Activated CD8-positive, alpha-beta memory T cell treated with anti-CD3 and anti-CD28 coated beads, Interleukin-2, amount 50 U/mL, for 4 hours (primary cell): Measurements from ENCODE around the gene IFT74.

ENCODE experiments used
- DNase-seq: peaks from one replicate; pipeline ENCODE4 v3.0.0-alpha.2; 2020

IFT74 gene

GRCh38 chr9:26975728-26976707, 19.8 kb downstream of the IFT74 start:
- DNase-seq = no peak

DNA sequence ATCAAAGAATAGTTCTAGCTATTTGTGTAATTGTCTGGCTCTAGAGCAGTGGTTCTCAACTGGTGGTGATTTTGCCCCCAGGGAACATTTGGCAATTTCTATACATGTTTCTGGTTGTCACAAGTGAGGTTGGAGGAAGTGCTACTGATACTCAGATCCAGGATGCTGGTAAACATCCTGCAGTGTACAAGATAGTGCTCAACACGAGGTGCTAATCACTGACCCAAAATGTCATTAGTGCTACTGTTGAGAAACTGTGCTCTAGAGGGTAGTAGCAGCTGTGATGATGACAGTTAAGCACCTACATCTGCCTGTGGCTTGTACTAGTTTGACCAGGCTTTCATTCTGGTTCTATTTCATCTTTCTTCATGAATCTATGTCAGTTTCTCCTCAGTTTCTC, 27.1 kb downstream of the IFT74 start:
- no peak for DNase-seq

GRCh38 chr9:26995810-26996209, 39.6 kb downstream of the IFT74 start:
- no peak for DNase-seq

DNA sequence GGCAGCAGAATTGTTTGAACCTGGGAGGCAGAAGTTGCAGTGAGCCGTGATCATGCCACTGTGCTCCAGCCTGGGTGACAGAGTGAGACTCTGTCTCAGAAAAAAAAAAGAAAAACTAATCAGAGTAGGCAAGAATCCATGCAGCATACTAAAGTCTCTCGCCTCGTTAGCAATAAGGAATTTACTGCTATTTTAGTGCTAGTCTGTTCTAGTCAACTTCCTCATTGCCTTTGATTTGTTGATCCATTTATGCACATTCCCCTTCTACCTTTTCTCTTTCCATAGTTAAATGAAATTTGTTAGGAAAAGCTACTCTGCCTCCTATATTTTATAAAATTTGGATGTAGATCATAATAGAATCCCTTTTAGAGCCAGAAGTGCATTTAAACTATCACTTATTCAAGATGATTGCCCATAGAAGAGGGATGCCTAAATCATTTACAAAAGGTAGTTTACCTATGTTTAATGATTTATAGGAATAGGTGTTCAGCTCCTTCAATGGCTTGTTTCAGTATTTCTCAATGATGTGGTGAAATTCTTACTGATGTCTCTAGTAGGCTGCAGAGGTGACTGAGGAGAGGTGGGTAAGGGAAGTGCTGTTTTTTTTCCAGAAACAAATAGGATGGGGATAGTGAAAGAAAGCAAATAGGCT, 47.3 kb downstream of the IFT74 start:
- no peak for DNase-seq

GRCh38 chr9:27005491-27005890, 49.3 kb downstream of the IFT74 start, which contains the start of gene LRRC19:
LRRC19 (minus strand) TSS chr9:27005672; CDS start chr9:26999694, 5,978 bp downstream.
- DNase-seq = no peak

DNA sequence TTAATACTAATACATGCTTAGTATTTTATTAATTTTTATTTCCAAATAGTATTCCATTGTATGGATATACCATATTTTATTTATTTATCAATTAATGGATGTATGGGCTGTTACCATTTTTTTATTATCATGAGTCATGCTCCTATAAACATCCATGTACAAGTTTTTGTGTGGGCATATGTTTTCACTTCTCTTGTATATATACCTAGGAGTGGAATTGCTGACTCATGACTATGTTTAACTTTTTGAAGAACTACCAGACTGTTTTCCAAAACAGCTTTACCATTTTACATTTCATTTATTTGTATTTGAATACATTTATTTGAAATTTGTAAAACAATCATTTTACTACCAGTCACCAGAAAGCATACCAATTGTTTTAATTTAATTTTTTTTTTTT, 63.4 kb downstream of the IFT74 start:
- DNase-seq = no peak

- no peak for DNase-seq
These were observed 66.7 kb downstream of the IFT74 start for GRCh38 chr9:27022920-27023319.

DNA sequence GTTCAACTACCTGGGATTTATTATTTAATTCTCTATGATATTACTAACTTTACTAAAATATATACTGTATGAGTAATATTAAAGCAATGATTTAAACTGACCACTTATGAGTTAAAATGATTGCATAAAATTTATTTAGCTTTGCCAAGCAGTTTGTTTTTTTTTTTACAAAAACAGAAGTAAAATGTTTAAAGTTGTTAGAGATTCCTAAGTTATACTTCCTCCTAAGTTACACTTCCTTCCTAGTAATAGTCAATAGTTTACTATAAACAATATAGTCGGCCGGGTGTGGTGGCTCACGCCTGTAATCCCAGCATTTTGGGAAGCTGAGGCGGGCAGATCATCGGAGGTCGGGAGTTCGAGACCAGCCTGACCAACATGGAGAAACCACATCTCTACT, 73.0 kb downstream of the IFT74 start:
- DNase-seq = no peak

DNA sequence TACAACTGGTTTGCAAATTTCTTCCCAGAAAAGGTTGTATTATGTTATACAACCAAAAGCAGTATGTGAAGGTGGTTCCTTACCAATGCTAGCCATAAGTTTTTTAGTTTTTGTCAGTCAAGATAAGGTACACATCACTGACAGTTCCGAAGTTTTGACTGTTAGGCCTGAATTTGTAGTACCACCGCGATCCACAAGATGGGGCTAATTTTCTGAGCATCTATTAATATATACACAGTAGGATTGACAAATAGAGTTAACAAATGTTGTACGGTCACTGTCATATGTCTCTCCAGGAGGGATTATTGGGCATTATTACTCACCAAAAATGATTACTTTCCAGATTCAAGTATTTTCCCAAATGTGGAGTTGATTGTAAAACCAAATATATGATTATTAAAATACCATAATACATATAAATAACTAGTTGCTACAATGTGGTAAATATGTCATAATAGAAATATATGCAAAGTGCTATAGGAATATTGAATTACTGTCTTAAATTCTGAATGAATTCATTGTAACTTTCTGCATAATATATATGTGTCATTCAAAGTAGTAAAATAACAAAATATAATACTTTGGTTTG, 77.7 kb downstream of the IFT74 start:
- peak; percentile 44 for DNase-seq

GRCh38 chr9:27037499-27037898, 81.3 kb downstream of the IFT74 start:
- DNase-seq = no peak

DNA sequence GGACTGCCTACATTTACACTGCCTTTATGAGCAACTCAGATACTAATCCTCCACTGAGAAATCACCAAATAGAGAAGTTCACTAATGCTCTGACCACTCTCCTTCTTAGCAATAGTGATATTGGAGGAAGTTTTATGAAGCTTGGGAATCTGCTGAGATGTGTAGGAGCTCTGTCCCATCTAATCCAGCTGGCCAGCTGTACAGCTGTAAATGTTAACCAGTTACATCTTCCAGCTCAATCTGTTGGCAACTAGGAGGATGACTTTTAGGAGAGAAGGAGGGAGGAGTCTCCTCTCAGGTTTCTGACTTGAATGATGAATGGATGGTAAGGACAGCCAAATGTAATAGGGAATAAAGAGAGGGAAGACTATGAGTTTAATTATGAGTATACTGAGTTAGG, 85.5 kb downstream of the IFT74 start:
- DNase-seq = no peak

DNA sequence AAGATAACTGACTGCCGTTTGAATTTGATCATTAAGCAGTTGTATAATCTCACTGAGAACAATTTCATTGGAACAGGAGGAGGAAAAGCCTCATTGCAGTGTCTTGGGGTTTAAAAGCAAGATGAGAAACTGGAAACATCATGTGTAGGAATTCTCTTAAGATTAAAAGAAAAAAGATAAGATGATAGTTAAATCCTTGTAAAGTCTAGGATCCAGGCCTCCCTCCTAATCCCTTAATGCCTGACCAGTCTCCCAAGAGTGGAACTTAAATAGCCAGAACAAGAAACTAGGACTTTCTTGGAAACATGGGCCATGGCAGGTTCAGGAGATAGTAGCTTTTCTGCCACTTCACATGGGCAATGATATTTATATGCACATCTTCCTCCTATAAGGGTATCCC, 86.3 kb downstream of the IFT74 start:
- no peak for DNase-seq

GRCh38 chr9:27043176-27043575, 87.0 kb downstream of the IFT74 start:
- no peak for DNase-seq

DNA sequence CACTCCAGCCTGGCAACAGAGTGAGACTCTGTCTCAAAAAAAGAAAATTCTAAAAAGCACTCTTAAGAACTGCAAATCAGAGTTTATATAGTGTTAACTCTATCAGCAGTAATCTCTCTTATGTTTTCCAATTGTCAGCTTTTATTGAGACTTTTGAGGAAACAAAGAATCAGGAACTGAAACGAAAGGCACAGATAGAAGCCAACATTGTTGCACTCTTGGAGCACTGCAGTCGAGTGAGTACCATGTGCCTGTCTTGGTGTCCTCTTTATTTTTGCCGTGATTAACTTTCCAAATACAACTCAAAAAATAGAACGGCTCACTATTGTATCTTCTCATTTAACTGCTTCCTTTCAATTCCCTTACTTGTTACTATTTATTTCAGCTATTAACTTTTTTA, 90.9 kb downstream of the IFT74 start:
- DNase-seq = no peak

DNA sequence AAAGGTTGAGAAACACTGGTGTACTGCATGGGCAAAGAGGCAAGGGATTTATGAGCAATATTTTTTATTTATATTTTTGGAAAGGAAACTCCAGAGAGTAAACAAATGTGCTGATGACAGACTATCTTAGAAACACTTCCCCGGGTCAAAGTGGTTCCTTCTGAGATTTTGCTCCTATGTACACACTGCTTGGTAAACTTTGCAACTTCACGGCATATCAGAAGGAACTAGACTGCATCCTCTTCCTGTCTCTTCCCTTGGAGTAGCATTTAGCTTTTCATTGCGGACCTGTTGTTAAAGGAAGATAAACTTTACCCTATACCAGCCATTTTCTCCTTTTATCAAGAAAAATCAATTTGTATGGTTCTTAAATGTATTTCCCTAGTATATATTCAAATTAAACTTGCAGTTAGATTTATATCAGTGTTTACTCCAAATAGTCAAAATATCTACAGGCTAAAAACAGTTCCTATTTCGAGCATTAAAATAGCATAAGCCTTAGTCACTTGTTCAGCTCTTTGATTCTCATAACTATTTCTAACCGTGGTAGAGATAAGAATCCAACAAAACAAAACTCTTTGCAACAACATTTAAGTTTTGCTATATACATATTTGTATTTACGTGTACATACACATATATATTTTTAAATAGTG, 97.3 kb downstream of the IFT74 start:
- DNase-seq = no peak

GRCh38 chr9:27054125-27054524, 97.9 kb downstream of the IFT74 start:
- no peak for DNase-seq

- no peak for DNase-seq
These were observed 98.6 kb downstream of the IFT74 start for GRCh38 chr9:27054841-27055240.

DNA sequence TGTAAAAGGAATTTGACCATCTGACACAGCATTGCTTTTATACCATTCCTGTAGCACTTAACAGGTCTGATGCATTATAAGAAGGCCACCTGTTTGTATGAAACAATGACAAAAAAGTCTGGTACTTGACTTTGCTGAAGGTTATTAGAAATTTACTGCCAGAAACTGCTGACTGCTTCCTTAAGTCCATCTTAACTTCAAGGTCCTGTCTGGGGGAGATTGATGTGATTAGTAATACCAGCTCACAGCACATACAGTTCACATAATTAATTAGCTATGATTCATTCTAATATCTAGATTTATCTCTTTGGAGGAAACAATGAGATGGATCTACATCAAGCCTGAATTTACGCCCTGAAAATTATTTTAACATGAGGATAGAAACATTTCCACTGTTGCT, 103.2 kb downstream of the IFT74 start:
- no peak for DNase-seq

GRCh38 chr9:27059907-27060306, 103.7 kb downstream of the IFT74 start:
- no peak for DNase-seq

DNA sequence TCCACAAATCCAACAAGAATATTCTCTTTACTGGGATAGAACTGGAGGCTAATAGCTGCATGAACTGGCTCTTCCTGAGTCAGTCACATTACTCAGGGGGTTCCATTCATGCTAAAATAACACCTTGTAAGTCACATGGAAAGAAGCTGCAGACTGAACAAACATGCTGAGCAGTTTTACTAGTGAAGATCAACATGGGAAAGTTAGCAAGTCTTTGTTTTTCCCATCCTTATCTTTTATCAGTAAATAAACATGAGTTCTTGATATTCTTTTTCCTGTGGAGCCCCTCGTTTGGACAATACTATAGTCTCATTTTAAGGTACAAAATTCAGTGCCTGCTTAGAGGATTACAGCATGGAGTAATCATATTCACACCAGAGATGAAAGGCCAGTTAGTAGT, 109.1 kb downstream of the IFT74 start:
- no peak for DNase-seq

DNA sequence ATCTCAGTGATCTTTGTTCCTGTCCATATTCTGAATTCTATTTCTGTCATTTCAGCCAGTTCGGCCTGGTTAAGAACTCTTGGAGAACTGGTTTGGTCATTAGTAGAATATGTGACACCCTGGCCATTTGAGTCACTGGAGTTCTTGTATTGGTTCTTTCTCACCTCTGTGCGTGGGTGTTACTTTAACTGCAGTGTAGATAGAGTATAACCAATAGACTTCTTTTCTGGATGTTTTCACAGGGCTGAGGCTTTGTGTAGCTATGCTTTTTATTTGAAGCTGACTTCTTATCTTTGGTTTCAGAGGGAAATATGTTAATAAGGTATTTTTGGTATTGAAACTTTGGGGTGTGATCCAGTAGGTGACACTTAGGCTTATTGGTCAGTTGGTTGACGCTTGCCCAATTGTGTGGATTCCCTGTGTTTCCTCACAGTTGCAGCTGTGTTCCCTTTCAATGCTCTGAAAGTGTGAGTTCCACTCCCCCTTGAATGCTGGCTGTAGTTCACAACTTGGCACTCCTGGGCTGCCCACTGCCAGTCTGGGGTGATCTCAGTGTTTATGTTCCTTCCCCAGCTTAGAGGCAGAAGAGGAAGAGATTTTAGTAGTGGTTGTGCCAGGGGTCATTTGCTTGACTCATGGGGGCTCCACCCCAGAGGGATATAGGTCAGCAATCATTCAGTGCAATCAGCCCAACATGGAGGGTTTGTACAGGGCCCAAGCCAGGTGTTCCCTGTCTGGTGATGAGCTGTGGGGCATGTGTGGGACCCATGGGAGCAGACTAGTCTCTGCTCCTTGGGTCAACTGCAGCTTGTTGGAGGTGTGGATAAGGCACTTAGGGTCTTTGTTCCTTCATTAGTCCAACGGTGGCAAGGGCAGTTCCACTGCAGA, 117.9 kb downstream of the IFT74 start:
- no peak for DNase-seq

GRCh38 chr9:27078685-27079084, 122.5 kb downstream of the IFT74 start:
- no peak for DNase-seq
